CD1c-positive myeloid dendritic cell (primary cell): ENCODE data around the gene CROCC2.

ENCODE experiments used
- DNase-seq: peaks from one replicate; pipeline ENCODE4 v3.0.0-alpha.2; 2016; ENCODE audit errors: extremely low spot score

The CROCC2 gene

GRCh38 chr2:240921311-240921994 is 15.3 kb downstream of the CROCC2 start:
- DNase-seq, result no peak

GRCh38 chr2:240921995-240922244 is 15.8 kb downstream of the CROCC2 start:
- DNase-seq, result no peak

- no peak for DNase-seq
Measured at GRCh38 chr2:240922245-240922981, 16.3 kb downstream of the CROCC2 start.

DNA sequence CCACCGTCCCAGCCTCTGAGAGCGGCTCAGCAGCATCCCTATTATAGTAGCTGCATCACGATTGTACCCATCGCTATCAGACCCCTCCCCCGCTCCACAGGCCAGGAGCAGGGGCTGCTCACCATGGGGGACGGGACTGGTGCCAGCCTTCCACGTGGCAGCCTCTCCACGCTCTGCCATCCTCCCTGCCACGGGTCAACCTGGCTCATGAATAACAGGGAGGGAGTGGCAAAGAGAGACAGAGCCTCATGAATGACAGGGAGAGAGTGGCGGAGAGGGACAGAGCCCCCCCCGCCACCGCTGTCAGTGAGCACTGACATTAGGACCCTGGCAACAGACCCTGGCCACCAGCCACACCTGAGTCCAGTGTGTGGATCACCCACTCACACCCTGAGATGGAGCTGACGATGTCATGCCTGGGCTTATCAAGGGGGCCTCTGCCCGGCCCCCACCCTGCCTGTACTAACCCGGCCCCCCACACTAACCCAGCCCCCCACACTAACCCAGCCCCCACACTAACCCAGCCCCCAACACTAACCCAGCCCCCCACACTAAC is 16.9 kb downstream of the CROCC2 start:
- DNase-seq, result no peak

DNA sequence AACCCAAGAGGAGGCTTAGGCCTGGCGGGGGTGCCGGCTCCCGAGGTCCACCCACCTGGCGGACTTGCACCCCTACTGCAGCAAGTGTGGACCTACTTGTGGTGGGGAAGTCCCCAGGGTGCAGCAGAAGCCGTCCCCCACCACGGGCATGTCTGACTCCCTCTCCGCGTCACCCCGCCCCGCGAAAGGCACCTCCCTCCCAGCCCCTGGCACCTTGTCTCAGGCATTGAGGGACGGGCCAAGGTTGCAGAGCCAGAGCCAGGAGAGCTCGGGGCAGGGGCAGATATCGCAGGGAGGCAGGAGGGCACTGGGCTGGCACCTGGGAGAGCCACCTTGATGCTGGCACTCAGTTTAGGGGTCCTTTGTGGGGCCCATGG is 19.0 kb downstream of the CROCC2 start:
- no peak for DNase-seq

DNA sequence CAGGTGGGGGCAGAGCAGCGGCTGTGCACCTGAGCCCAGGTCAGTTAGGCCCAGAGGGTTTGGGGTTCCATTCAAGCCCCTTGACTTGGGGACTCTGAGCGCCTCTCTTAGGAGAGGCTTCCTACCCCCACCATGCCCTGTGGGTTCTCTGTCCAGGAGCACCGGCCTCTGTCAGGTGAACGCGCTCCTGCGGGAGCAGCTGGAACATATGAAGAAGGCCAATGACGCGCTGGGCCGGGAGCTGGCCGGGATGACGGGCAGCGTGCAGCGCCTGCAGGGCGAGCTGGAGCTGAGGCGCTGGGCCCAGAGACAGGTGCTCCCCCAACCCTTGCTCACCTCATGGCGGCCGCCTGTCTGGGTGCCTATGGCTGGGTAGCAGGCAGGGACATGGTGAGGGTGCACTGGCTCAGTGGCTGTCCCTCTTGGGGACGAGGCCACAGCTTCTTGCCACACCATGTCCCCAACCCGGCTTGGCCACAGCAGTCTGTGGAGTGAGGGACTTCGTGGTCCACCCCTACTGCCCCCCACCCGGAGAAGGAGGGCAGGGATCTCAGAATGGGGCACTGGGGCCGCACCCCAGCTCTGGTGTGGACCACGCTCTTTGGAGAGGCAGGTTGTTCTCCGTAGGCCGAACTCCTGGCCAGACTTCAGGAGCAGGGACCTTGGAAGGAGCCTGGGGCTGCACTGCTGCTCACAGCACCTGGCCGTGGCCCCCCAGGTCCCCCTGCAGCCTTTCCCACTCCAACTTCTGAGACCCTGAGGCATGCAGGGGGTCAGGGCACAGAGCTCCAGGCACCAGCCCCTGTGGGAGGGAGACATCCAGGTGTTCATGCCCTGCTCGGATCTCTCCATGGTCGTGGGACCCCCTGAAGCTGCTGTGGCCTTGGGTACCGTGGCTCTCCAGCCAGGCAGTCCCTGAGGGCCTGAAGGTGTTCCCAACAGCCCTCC is 19.7 kb downstream of the CROCC2 start:
- DNase-seq, result no peak

DNA sequence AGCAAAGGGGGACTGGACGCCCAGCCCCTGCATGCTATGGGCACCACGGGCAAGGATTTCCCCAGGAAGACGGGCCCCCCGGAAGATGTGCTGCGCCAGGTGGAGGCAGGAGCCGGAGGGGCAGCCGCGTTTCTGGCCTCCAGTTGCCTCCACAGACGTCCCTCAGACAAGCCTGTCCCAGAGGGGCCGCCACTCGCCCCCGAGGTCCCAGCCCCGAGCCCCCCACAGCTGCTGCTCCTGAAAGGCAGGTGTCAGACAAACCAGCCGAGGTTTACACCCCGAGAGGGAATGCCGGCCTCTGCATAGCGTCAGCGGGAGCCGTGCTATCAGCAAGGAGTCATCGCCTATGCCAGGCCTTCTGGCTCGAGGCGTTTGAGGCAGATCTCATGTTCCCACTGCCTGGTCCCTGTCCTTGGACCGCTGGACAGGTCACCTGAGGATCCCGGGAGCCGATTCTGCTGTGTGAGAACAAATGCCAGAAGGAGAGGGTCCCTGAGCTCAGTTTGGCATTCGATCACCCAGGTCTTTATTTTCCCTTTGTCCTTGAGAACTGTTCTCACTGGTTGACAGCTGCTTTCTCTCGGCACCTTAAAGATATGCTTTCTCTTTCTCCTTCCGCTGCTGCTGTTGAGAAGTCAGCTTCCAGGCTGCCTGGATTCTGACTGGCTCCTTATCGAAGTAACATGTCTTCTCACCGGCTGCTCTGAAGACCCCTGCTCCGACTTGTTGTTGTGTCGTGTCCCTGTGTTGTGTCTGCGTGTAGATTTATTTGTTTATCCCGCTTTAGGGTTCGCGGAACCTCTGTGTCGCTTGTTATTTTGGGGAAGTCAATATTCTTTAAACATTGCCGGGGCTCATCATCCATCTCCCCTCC is 20.6 kb downstream of the CROCC2 start:
- DNase-seq, result no peak

GRCh38 chr2:240927390-240927781 is 21.2 kb downstream of the CROCC2 start:
- no peak for DNase-seq

DNA sequence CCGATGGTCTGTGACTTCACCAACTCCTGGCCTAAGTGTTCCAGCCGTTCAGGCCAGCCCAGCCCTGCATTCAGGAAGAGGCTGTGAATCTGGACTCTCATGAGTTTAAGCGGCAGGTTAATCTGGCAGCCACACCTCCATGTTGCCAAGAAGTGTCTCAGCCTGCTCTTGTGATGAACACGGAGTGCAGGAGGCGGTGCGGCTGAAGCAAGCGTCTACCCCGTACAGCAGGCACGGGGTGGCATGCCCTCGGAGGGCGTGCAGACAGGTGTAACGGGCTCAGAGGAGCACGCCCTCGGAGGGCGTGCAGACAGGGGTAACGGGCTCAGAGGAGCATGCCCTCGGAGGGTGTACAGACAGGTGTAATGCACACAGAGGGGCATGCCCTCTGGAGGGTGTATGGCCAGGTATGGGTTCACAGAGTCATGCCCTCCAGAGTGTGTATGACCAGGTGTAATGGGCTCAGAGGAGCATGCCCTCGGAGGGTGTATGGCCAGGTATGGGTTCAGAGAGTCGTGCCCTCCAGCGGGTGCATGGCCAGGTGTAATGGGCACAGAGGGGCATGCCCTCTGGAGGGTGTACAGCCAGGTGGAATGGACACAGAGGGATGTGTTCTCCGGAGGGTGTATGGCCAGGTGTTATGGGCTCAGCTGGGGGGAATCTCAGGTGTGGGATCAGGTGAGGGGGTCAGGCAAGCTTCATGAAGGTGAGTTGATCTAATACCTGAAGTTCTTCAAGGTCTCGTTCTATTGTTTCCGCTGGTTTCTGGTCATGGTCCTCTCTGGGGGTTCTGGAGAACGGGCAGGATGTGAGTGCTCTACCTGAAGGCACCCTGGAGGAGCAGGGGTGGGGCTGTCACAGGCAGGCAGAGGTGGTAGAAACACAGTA is 22.6 kb downstream of the CROCC2 start:
- no peak for DNase-seq

DNA sequence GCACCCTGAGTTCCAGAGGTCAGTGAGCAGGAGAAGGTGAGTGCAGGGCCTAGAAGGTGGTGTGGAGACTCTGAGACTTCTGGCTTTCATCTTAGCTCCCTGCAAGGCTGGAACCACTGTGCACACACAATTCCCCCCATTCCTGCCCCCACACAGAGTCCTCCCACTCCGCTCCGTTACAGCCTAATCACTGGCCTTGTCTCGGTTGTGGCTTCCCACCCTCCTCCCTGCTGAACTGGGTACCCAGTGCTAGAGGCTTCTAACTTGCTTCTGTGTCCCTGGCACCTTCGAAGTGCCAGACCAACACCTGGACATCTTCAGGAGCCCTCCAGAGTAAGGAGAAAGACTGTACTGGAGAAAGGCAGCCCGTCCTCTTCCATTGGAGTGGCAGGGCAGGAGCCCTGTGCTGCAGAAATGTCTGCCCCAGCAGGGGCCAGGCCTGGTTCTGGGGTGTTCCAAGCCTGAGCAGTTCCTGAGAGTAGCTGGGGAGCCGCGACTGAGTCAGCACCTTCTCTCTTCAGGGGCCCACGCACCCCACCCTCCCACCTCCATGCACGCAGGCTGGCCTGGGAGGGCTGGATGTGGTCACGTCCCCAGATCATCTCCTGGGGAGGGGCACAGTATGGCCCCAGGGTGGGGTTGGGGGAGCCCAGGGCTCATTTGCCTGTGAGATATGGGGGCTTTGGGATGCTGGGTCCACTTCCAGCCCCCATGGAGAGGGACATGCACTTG is 23.4 kb downstream of the CROCC2 start:
- DNase-seq, result no peak

DNA sequence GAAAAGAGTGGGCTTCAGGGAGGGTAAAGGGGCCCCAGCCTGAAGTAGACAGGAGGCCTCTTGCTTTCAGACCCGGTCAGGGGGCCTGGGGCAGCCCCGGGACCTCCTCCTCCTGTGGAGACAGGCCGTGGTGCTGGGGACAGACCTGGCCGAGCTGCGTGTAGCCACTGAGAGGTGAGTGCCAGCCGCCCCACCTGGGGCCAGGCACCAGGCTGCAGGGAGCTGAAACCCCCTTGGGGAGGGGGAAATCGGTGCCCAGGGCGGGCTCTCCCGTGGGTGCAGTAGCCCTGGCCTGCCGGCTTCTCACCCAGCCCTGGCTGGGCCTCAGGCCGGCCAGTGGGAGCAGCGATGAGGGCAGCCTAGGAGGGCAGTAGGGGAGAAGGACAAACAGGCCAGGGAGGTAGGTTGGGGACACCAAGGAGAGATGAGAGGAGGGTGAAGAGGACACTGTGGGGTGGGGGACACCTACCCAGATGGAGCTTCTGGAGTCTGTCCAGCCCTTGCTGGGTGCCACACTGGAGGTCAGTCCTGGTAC is 24.0 kb downstream of the CROCC2 start:
- no peak for DNase-seq

GRCh38 chr2:240930631-240931318 is 24.6 kb downstream of the CROCC2 start:
- DNase-seq, result no peak

DNA sequence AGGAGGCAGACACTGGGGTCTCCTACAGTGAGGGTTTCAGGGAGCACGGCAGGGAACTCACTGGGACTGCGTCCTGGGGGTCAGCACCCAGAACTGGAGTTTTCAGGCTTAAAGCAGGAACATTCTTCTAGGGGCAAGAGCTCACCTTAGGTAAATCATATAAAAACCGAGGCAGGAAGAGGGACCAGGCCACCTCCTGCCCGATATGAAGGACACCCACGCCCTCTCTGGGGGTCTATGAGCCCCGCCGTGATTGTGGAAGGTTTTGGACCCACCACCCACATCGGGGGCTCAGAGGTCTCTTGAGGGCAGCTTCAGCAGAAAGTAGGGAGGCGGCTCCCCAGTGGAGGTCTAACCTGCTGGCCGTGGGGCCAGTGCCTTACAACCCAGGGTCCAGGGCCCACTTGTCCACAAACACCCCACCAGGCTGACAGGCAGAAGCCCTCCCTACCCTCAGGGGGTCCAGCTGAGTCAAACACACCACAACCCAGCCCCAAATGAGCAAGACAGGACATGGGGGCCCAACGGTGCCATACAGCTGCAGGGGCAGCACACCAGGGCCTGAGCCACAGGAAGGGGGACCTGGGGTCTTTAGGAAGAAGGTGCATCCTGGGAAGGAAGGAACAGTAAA is 25.3 kb downstream of the CROCC2 start:
- DNase-seq, result no peak

- DNase-seq, result no peak
Measured at GRCh38 chr2:240932001-240932723, 26.0 kb downstream of the CROCC2 start.

DNA sequence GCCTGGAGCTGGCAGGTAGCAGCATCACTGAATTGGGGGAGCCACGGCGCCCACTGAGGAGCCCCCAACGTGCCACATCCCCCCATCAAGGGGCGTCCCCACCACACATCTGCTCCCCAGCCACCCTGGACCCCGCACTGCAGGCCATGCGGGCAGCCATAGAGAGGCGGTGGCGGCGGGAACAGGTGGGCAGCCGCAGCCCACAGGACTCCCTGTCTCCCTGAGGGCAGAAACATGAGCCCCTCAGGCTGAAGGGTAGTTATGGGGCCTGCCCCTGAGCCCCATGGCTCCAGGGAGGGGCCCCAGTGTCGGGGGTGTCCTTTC is 26.6 kb downstream of the CROCC2 start:
- DNase-seq, result no peak

DNA sequence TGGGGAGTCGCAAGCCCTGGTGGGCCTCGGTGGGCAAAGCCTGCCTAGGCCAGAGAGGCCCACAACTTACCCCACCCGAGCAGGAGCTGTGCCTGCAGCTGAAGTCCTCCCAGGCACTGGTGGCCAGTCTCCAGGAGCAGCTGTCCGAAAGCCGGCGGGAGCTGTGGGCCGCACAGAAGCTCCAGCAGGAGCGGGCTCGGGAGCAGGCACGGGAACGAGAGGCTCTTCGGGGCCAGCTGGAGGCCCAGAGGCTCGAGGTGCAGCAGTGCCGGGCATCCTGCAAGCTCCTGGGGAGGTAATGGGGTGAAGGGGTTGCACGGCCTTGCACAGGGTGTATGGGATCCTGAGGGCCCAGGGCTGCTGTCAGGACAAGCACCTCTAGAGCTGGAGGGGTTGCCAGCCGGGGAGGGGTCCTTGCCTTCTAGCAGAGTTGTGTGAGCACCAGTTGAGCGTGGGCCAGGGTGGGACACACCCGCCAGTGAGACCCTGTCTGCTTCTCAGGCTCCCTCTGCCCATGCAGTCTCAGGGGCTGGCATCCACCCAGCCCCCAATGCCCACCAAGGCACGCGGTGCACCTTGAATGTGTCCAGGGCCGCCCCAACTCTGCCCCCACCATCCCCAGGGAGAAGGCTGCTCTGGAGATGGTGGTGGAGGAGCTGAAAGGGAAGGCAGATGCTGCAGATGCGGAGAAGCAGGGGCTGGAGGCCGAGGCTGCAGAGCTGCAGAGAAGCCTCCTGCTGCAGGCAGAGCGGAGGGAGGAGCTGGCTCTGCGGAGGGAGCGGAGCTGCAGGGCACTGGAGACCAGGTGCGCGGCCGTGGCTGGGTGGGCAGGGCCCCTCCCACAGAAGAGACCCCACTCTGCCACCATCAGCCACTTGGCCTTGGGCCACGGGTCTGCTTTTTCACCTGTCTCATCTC is 27.2 kb downstream of the CROCC2 start:
- DNase-seq, result no peak
